ENCODE results near the gene ODF2. TPM values are rescaled to one million over a fixed set of nuclear protein-coding genes. Genes with fewer than 3 reads are reported as not detected.

The ODF2 gene
- total RNA-seq, 6 donors from 2014 or later = 12.2 to 50.3 (median 22.5) TPM

- no peak for ATAC-seq (ENCODE audit: low FRiP score in 2 of 2)
These were observed 67.6 kb downstream of the ODF2 start for GRCh38 chr9:128523199-128523925.

GRCh38 chr9:128526720-128527119 lies 70.9 kb downstream of the ODF2 start:
- H3K27me3 ChIP-seq = no peaks in the 10 kb centered on the region
- WGBS, 2 donors = 84 to 93% methylated on average over 2 of the region's 2 CpGs
- no peak for DNase-seq
- H3K36me3 ChIP-seq = peaks cover 41 to 89% (median 71%) of the 10 kb centered on the region in 4 donors
- H3K27ac ChIP-seq = no peak overlapping the region
- H3K4me3 ChIP-seq = no peak overlapping the region
- ATAC-seq (ENCODE audit: low FRiP score in 2 of 2) = no peak
- TF ChIP-seq EP300 (IDR thresholded peaks at IDR 0.05) (no peak), CTCF (IDR thresholded peaks at IDR 0.05) (no peak), POLR2AphosphoS5 (IDR thresholded peaks at IDR 0.05) (no peak), POLR2A (IDR thresholded peaks at IDR 0.05) (no peak)
- no peaks in the 10 kb centered on the region for H3K9me3 ChIP-seq
- H3K4me1 ChIP-seq = no peaks in the 10 kb centered on the region

More at GRCh38 chr9:128523199-128523925, 67.6 kb downstream of the ODF2 start:
- WGBS, 2 donors = 67 to 69% methylated on average over 12 to 13 of the region's 13 CpGs
- Histone ChIP-seq H3K9me3 (no peaks in the 10 kb centered on the region), H3K4me1 (no peaks in the 10 kb centered on the region), H3K27me3 (no peaks in the 10 kb centered on the region), H3K36me3 (peaks cover 35 to 90% (median 53%) of the 10 kb centered on the region in 4 donors), H3K27ac (peak overlapping the region in 1 of 4 donors; percentile 11), H3K4me3 (no peak overlapping the region)
- DNase-seq = peak in 1 of 2 donors; percentile 27
- TF ChIP-seq CTCF (IDR thresholded peaks at IDR 0.05) = no peak
- no peak for TF ChIP-seq POLR2A (IDR thresholded peaks at IDR 0.05)
- TF ChIP-seq EP300 (IDR thresholded peaks at IDR 0.05) = no peak
- TF ChIP-seq POLR2AphosphoS5 (IDR thresholded peaks at IDR 0.05) = no peak

GRCh38 chr9:128528445-128529160 lies 72.8 kb downstream of the ODF2 start:
- DNase-seq (no peak), ATAC-seq (ENCODE audit: low FRiP score in 2 of 2) (no peak)
- 93 to 94% methylated on average over 15 of the region's 15 CpGs for WGBS, 2 donors
- TF ChIP-seq POLR2AphosphoS5 (IDR thresholded peaks at IDR 0.05) = no peak
- TF ChIP-seq EP300 (IDR thresholded peaks at IDR 0.05) = no peak
- no peak for TF ChIP-seq POLR2A (IDR thresholded peaks at IDR 0.05)
- no peak for TF ChIP-seq CTCF (IDR thresholded peaks at IDR 0.05)
- H3K27ac ChIP-seq = no peak overlapping the region
- no peaks in the 10 kb centered on the region for H3K4me1 ChIP-seq
- H3K27me3 ChIP-seq = no peaks in the 10 kb centered on the region
- H3K4me3 ChIP-seq = no peak overlapping the region
- H3K9me3 ChIP-seq = no peaks in the 10 kb centered on the region
- peaks cover 40 to 87% (median 74%) of the 10 kb centered on the region in 4 donors for H3K36me3 ChIP-seq

GRCh38 chr9:128529191-128529590 lies 73.4 kb downstream of the ODF2 start:
- DNase-seq (no peak), ATAC-seq (ENCODE audit: low FRiP score in 2 of 2) (no peak)
- Histone ChIP-seq H3K36me3 (peaks cover 39 to 89% (median 74%) of the 10 kb centered on the region in 4 donors), H3K4me1 (no peaks in the 10 kb centered on the region), H3K9me3 (no peaks in the 10 kb centered on the region), H3K4me3 (no peak overlapping the region), H3K27ac (no peak overlapping the region), H3K27me3 (no peaks in the 10 kb centered on the region)
- WGBS, 2 donors = 66 to 68% methylated on average over 4 of the region's 4 CpGs
- TF ChIP-seq POLR2AphosphoS5 (IDR thresholded peaks at IDR 0.05) (no peak), POLR2A (IDR thresholded peaks at IDR 0.05) (no peak), CTCF (IDR thresholded peaks at IDR 0.05) (no peak), EP300 (IDR thresholded peaks at IDR 0.05) (no peak)

All from upper lobe of left lung (tissue), 6 donors.